GM23338 (cell line): Measurements from ENCODE around the gene KDM4F. TPM values are rescaled to one million over a fixed set of nuclear protein-coding genes. Genes with fewer than 3 reads are reported as not detected.

Experiments
- ATAC-seq: fragments of 200-7000 bp; cut with Tn5 transposase; 3 replicates; pipeline ENCODE4 v1.9.1; 2020
- DNase-seq: peaks from one replicate; pipeline ENCODE4 v3.0.0-alpha.2; 2015; ENCODE audit warnings: low spot score
- H2AFZ ChIP-seq: fragments of 200-600 bp; sonication (generic); 2 replicates; pipeline ENCODE4 v1.8.0; 2016; ENCODE audit warnings: antibody characterized with exemption, mild to moderate bottlenecking, moderate library complexity
- H3F3A ChIP-seq: fragments of 200-600 bp; sonication (generic); replicated peaks from 2 replicates; pipeline ENCODE4 v1.8.0; 2017; ENCODE audit warnings: antibody characterized with exemption, mixed run types, low read depth
- H3K27ac ChIP-seq: fragments of 200-600 bp; sonication (generic); 2 replicates; pipeline ENCODE4 v1.6.1; 2016; ENCODE audit warnings: low read depth
- H3K27me3 ChIP-seq: fragments of 200-600 bp; sonication (generic); 2 replicates; pipeline ENCODE4 v1.8.0; 2016; ENCODE audit warnings: mild to moderate bottlenecking, mixed run types, moderate library complexity; ENCODE audit not compliant: insufficient read depth
- H3K36me3 ChIP-seq: fragments of 200-600 bp; sonication (generic); 2 replicates; pipeline ENCODE4 v1.8.0; 2016; ENCODE audit warnings: mild to moderate bottlenecking; ENCODE audit not compliant: insufficient read depth
- H3K4me1 ChIP-seq: fragments of 200-600 bp; sonication (generic); 2 replicates; pipeline ENCODE4 v1.8.0; 2016; ENCODE audit warnings: mild to moderate bottlenecking, moderate library complexity; ENCODE audit not compliant: insufficient read depth
- H3K4me2 ChIP-seq: fragments of 200-600 bp; sonication (generic); 2 replicates; pipeline ENCODE4 v1.7.1; 2017; ENCODE audit warnings: mixed run types
- H3K4me3 ChIP-seq: fragments of 200-600 bp; sonication (generic); 2 replicates; pipeline ENCODE4 v1.6.1; 2016; ENCODE audit warnings: mixed run types
- H3K79me2 ChIP-seq: fragments of 200-600 bp; sonication (generic); replicated peaks from 2 replicates; pipeline ENCODE4 v1.8.0; 2017; ENCODE audit warnings: mild to moderate bottlenecking; ENCODE audit not compliant: insufficient read depth
- H3K9me2 ChIP-seq: fragments of 200-600 bp; sonication (generic); 2 replicates; pipeline ENCODE4 v1.8.0; 2017; ENCODE audit not compliant: insufficient read depth
- H4K20me1 ChIP-seq: fragments of 200-600 bp; sonication (generic); replicated peaks from 2 replicates; pipeline ENCODE4 v1.8.0; 2017; ENCODE audit warnings: mild to moderate bottlenecking; ENCODE audit not compliant: insufficient read depth
- H3K27ac Mint-ChIP-seq: 2 replicates; pipeline ENCODE4 v1.8.0; 2020; ENCODE audit warnings: inconsistent platforms, mild to moderate bottlenecking, moderate library complexity, mixed read lengths
- H3K27me3 Mint-ChIP-seq: 3 replicates; pipeline ENCODE4 v1.8.0; 2022; ENCODE audit warnings: low read depth, mild to moderate bottlenecking, moderate library complexity, mixed read lengths, inconsistent platforms; ENCODE audit not compliant: insufficient read depth, poor library complexity
- H3K36me3 Mint-ChIP-seq: 3 replicates; pipeline ENCODE4 v1.8.0; 2021; ENCODE audit warnings: low read depth, mild to moderate bottlenecking, inconsistent platforms, moderate library complexity, mixed read lengths
- H3K4me1 Mint-ChIP-seq: 3 replicates; pipeline ENCODE4 v1.8.0; 2020; ENCODE audit warnings: mild to moderate bottlenecking, inconsistent platforms, mixed read lengths
- H3K4me3 Mint-ChIP-seq: 3 replicates; pipeline ENCODE4 v1.8.0; 2021; ENCODE audit warnings: moderate library complexity, mild to moderate bottlenecking, inconsistent platforms, mixed read lengths
- H3K9me3 Mint-ChIP-seq: 3 replicates; pipeline ENCODE4 v1.8.0; 2020; ENCODE audit warnings: moderate library complexity, mild to moderate bottlenecking, inconsistent platforms, mixed read lengths
- CREB1 ChIP-seq: fragments of 250-450 bp; sonication (Bioruptor Pico); IDR thresholded peaks from 2 replicates; pipeline ENCODE4 v1.5.0; 2020; ENCODE audit warnings: low read depth, mild to moderate bottlenecking, moderate library complexity
- EZH2 ChIP-seq: fragments of 200-600 bp; sonication (generic); IDR thresholded peaks from one replicate; pipeline ENCODE4 v1.8.0; 2017; ENCODE audit warnings: antibody characterized with exemption, mild to moderate bottlenecking, low read depth; ENCODE audit not compliant: unreplicated experiment
- EZH2phosphoT487 ChIP-seq: fragments of 200-600 bp; sonication (generic); IDR thresholded peaks from one replicate; pipeline ENCODE4 v1.8.1; 2018; ENCODE audit warnings: antibody characterized with exemption; ENCODE audit not compliant: unreplicated experiment
- JUNB ChIP-seq: IDR thresholded peaks from one replicate; pipeline ENCODE4 v1.6.1; 2016; ENCODE audit warnings: antibody characterized with exemption; ENCODE audit not compliant: unreplicated experiment
- NANOG ChIP-seq: IDR thresholded peaks from 2 replicates; pipeline ENCODE4 v1.6.1; 2016; ENCODE audit warnings: antibody characterized with exemption, borderline replicate concordance
- POLR2AphosphoS5 ChIP-seq: IDR thresholded peaks from 2 replicates; pipeline ENCODE4 v1.6.1; 2016; ENCODE audit warnings: antibody characterized with exemption, low read depth
- STAT1 ChIP-seq: IDR thresholded peaks from one replicate; pipeline ENCODE4 v1.6.1; 2016; ENCODE audit warnings: antibody characterized with exemption; ENCODE audit not compliant: unreplicated experiment
- ZNF114 ChIP-seq: fragments of 250-450 bp; sonication (Bioruptor Pico); IDR thresholded peaks from 2 replicates; pipeline ENCODE4 v1.5.0; 2020; ENCODE audit warnings: mild to moderate bottlenecking, moderate library complexity
- ZNF331 ChIP-seq: fragments of 250-450 bp; sonication (Bioruptor Pico); IDR thresholded peaks from 2 replicates; pipeline ENCODE4 v1.5.0; 2020; ENCODE audit warnings: low read depth, mild to moderate bottlenecking, moderate library complexity
- polyA plus RNA-seq: library from polyadenylated mRNA; unstranded; fragments of >200 nt; fragmentation: Nextera tagmentation; extraction: Ambion mirVana; gene quantifications from 2 replicates; pipeline ENCODE4 v1.2.1, GENCODE V29; 2016
- total RNA-seq: library from RNA; depleted of rRNA; stranded (reverse); fragments of >200 nt; shearing (Covaris generic); gene quantifications from 2 replicates; pipeline ENCODE4 v1.2.3, GENCODE V29; 2014
- TF ChIP-seq, protein P1 (sequence below): fragments of 250-450 bp; sonication (Bioruptor Pico); IDR thresholded peaks from 2 replicates; pipeline ENCODE4 v1.5.0; 2020; ENCODE audit warnings: mild to moderate bottlenecking, moderate library complexity
- TF ChIP-seq, protein P2 (sequence below): IDR thresholded peaks from 2 replicates; pipeline ENCODE4 v1.6.1; 2016; ENCODE audit warnings: antibody characterized with exemption
- TF ChIP-seq, protein P3 (sequence below), 2 experiments: fragments of 200-600 bp in 1 of 2; sonication (generic) in 1 of 2; conservative IDR thresholded peaks; 2 replicates each; pipeline versions ENCODE4 v1.5.1 to v1.6.1; 2016 to 2017; ENCODE audit warnings: antibody characterized with exemption in 2 of 2, low read depth in 2 of 2, mild to moderate bottlenecking in 2 of 2, moderate library complexity in 1 of 2
- TF ChIP-seq, protein P4 (sequence below): IDR thresholded peaks from one replicate; pipeline ENCODE4 v1.6.1; 2018; ENCODE audit warnings: antibody characterized with exemption; ENCODE audit not compliant: unreplicated experiment

Gene KDM4F
- total and polyA plus RNA-seq, 2 experiments from 2014 or later: not detected

DNA sequence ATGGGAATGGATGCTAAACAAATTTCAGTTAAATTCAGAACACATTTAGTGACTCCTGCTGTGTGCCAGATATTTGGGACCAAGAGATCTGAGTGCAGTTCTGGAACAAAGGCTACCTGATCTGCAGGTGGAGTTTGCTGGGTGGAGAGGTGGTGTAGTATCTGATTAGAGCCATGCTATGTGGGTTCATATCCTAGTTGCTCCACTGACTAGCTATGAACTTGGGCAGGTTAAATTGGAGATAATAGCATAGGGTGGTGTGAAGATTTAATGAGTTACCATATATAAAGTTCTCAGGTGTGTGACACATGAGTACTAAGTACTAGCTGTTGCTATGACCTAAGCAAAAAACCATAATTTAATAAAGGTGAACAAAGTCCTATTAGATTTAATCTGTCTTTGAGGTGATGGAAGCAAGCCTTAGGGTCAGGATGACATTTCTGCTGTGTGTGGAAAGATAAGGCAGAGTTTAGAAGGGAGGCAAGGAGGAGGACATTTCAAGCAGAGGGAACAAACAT is 42.5 kb downstream of the KDM4F start:
- Histone ChIP-seq H3F3A (peaks cover 4% of the 10 kb centered on the region; the same call in 1 of the 2 replicates), H3K36me3 (no peaks in the 10 kb centered on the region), H3K79me2 (no peaks in the 10 kb centered on the region), H2AFZ (no peak overlapping the region), H3K4me3 (no peak overlapping the region), H3K27me3 (peaks cover 36% of the 10 kb centered on the region), H3K4me1 (peaks cover 20% of the 10 kb centered on the region), H3K27ac (no peak overlapping the region), H4K20me1 (no peaks in the 10 kb centered on the region; the same call in 1 of the 2 replicates), H3K4me2 (no peak overlapping the region), H3K9me2 (no peaks in the 10 kb centered on the region)
- Mint-ChIP-seq H3K4me3 (no peak overlapping the region; the same call in 2 of the 3 replicates), H3K9me3 (no peaks in the 10 kb centered on the region), H3K27me3 (peaks cover 20% of the 10 kb centered on the region), H3K4me1 (peaks cover 39% of the 10 kb centered on the region), H3K27ac (no peak overlapping the region), H3K36me3 (no peaks in the 10 kb centered on the region; the same call in 2 of the 3 replicates)
- no peak for ATAC-seq
- no peak for DNase-seq
- TF ChIP-seq, protein P1, sequence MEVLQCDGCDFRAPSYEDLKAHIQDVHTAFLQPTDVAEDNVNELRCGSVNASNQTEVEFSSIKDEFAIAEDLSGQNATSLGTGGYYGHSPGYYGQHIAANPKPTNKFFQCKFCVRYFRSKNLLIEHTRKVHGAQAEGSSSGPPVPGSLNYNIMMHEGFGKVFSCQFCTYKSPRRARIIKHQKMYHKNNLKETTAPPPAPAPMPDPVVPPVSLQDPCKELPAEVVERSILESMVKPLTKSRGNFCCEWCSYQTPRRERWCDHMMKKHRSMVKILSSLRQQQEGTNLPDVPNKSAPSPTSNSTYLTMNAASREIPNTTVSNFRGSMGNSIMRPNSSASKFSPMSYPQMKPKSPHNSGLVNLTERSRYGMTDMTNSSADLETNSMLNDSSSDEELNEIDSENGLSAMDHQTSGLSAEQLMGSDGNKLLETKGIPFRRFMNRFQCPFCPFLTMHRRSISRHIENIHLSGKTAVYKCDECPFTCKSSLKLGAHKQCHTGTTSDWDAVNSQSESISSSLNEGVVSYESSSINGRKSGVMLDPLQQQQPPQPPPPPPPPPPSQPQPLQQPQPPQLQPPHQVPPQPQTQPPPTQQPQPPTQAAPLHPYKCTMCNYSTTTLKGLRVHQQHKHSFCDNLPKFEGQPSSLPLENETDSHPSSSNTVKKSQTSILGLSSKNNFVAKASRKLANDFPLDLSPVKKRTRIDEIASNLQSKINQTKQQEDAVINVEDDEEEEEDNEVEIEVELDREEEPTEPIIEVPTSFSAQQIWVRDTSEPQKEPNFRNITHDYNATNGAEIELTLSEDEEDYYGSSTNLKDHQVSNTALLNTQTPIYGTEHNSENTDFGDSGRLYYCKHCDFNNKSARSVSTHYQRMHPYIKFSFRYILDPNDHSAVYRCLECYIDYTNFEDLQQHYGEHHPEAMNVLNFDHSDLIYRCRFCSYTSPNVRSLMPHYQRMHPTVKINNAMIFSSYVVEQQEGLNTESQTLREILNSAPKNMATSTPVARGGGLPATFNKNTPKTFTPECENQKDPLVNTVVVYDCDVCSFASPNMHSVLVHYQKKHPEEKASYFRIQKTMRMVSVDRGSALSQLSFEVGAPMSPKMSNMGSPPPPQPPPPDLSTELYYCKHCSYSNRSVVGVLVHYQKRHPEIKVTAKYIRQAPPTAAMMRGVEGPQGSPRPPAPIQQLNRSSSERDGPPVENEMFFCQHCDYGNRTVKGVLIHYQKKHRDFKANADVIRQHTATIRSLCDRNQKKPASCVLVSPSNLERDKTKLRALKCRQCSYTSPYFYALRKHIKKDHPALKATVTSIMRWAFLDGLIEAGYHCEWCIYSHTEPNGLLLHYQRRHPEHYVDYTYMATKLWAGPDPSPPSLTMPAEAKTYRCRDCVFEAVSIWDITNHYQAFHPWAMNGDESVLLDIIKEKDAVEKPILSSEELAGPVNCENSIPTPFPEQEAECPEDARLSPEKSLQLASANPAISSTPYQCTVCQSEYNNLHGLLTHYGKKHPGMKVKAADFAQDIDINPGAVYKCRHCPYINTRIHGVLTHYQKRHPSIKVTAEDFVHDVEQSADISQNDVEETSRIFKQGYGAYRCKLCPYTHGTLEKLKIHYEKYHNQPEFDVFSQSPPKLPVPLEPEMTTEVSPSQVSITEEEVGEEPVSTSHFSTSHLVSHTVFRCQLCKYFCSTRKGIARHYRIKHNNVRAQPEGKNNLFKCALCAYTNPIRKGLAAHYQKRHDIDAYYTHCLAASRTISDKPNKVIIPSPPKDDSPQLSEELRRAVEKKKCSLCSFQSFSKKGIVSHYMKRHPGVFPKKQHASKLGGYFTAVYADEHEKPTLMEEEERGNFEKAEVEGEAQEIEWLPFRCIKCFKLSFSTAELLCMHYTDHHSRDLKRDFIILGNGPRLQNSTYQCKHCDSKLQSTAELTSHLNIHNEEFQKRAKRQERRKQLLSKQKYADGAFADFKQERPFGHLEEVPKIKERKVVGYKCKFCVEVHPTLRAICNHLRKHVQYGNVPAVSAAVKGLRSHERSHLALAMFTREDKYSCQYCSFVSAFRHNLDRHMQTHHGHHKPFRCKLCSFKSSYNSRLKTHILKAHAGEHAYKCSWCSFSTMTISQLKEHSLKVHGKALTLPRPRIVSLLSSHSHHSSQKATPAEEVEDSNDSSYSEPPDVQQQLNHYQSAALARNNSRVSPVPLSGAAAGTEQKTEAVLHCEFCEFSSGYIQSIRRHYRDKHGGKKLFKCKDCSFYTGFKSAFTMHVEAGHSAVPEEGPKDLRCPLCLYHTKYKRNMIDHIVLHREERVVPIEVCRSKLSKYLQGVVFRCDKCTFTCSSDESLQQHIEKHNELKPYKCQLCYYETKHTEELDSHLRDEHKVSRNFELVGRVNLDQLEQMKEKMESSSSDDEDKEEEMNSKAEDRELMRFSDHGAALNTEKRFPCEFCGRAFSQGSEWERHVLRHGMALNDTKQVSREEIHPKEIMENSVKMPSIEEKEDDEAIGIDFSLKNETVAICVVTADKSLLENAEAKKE: no peak
- TF ChIP-seq NANOG (no peak), EZH2 (no peak), STAT1 (no peak), ZNF114 (CRISPR knock-in tag) (no peak), CREB1 (CRISPR knock-in tag) (no peak), ZNF331 (CRISPR knock-in tag) (no peak), JUNB (no peak), EZH2phosphoT487 (no peak), POLR2AphosphoS5 (no peak)
- TF ChIP-seq, protein P2, sequence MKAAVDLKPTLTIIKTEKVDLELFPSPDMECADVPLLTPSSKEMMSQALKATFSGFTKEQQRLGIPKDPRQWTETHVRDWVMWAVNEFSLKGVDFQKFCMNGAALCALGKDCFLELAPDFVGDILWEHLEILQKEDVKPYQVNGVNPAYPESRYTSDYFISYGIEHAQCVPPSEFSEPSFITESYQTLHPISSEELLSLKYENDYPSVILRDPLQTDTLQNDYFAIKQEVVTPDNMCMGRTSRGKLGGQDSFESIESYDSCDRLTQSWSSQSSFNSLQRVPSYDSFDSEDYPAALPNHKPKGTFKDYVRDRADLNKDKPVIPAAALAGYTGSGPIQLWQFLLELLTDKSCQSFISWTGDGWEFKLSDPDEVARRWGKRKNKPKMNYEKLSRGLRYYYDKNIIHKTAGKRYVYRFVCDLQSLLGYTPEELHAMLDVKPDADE: no peak
- TF ChIP-seq, protein P3, sequence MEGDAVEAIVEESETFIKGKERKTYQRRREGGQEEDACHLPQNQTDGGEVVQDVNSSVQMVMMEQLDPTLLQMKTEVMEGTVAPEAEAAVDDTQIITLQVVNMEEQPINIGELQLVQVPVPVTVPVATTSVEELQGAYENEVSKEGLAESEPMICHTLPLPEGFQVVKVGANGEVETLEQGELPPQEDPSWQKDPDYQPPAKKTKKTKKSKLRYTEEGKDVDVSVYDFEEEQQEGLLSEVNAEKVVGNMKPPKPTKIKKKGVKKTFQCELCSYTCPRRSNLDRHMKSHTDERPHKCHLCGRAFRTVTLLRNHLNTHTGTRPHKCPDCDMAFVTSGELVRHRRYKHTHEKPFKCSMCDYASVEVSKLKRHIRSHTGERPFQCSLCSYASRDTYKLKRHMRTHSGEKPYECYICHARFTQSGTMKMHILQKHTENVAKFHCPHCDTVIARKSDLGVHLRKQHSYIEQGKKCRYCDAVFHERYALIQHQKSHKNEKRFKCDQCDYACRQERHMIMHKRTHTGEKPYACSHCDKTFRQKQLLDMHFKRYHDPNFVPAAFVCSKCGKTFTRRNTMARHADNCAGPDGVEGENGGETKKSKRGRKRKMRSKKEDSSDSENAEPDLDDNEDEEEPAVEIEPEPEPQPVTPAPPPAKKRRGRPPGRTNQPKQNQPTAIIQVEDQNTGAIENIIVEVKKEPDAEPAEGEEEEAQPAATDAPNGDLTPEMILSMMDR (conservative IDR thresholded peaks at IDR 0.05; ENCODE audit: low read depth in 2 of 2): no peak
- TF ChIP-seq, protein P4, sequence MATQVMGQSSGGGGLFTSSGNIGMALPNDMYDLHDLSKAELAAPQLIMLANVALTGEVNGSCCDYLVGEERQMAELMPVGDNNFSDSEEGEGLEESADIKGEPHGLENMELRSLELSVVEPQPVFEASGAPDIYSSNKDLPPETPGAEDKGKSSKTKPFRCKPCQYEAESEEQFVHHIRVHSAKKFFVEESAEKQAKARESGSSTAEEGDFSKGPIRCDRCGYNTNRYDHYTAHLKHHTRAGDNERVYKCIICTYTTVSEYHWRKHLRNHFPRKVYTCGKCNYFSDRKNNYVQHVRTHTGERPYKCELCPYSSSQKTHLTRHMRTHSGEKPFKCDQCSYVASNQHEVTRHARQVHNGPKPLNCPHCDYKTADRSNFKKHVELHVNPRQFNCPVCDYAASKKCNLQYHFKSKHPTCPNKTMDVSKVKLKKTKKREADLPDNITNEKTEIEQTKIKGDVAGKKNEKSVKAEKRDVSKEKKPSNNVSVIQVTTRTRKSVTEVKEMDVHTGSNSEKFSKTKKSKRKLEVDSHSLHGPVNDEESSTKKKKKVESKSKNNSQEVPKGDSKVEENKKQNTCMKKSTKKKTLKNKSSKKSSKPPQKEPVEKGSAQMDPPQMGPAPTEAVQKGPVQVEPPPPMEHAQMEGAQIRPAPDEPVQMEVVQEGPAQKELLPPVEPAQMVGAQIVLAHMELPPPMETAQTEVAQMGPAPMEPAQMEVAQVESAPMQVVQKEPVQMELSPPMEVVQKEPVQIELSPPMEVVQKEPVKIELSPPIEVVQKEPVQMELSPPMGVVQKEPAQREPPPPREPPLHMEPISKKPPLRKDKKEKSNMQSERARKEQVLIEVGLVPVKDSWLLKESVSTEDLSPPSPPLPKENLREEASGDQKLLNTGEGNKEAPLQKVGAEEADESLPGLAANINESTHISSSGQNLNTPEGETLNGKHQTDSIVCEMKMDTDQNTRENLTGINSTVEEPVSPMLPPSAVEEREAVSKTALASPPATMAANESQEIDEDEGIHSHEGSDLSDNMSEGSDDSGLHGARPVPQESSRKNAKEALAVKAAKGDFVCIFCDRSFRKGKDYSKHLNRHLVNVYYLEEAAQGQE: no peak
